IMR-90 (cell line): ENCODE data around the gene CPD. TPM values are rescaled to one million over a fixed set of nuclear protein-coding genes. Genes with fewer than 3 reads are reported as not detected.

Source experiments
- ATAC-seq: fragments of 200-7000 bp; cut with Tn5 transposase; 2 replicates; pipeline ENCODE4 v1.9.1; 2020; ENCODE audit warnings: low read depth, mild to moderate bottlenecking, moderate library complexity
- BruUV-seq: library from RNA; stranded (reverse); fragments of 400-500 nt; replicated peaks from 2 replicates; lab custom pipeline; 2021; lab: Mats Ljungman, UMichigan
- CTCF ChIA-PET: fragments of 300-600 bp; formaldehyde crosslinking; extraction: SDS; loops from one replicate; lab custom pipeline; 2021; ENCODE audit warnings: antibody characterized with exemption; lab: Yijun Ruan, JAX
- POLR2A ChIA-PET: fragments of 300-600 bp; sonication (Branson Sonifier 250); formaldehyde crosslinking; loops from one replicate; lab custom pipeline; 2022; ENCODE audit warnings: antibody characterized with exemption; ENCODE audit not compliant: unreplicated experiment; lab: Charles Lee
- DNase-seq: peaks from one replicate; pipeline ENCODE4 v3.0.0; 2013
- H2AFZ ChIP-seq: replicated peaks from 2 replicates; pipeline ENCODE3; 2013; ENCODE audit warnings: low read length, mild to moderate bottlenecking; ENCODE audit not compliant: poor library complexity
- H2AK5ac ChIP-seq: 2 replicates; pipeline ENCODE4 v1.6.1; 2013; ENCODE audit warnings: low read depth, low read length, inconsistent platforms
- H2AK9ac ChIP-seq: replicated peaks from 2 replicates; pipeline ENCODE3; 2013; ENCODE audit warnings: mild to moderate bottlenecking, low read depth, low read length, moderate library complexity; ENCODE audit not compliant: poor library complexity
- H2BK120ac ChIP-seq: 2 replicates; pipeline ENCODE4 v1.6.1; 2013; ENCODE audit warnings: low read depth, low read length, inconsistent platforms
- H2BK15ac ChIP-seq: 3 replicates; pipeline ENCODE4 v1.6.1; 2013; ENCODE audit warnings: low read depth, low read length, inconsistent platforms
- H2BK20ac ChIP-seq: 2 replicates; pipeline ENCODE4 v1.6.1; 2013; ENCODE audit warnings: low read depth, mild to moderate bottlenecking, inconsistent platforms, low read length, moderate library complexity
- H2BK5ac ChIP-seq: 2 replicates; pipeline ENCODE4 v1.6.1; 2013; ENCODE audit warnings: mild to moderate bottlenecking, low read depth, low read length, inconsistent platforms; ENCODE audit not compliant: poor library complexity, severe bottlenecking
- H3K14ac ChIP-seq: replicated peaks from 2 replicates; pipeline ENCODE4 v1.6.1; 2013; ENCODE audit warnings: low read depth, low read length, inconsistent platforms
- H3K18ac ChIP-seq: 2 replicates; pipeline ENCODE4 v1.6.1; 2013; ENCODE audit warnings: low read depth, low read length, control low read depth
- H3K23ac ChIP-seq: 2 replicates; pipeline ENCODE4 v1.6.1; 2013; ENCODE audit warnings: low read depth, low read length, inconsistent platforms
- H3K27ac ChIP-seq: 2 replicates; pipeline ENCODE4 v1.5.1; 2013; ENCODE audit warnings: mild to moderate bottlenecking, control low read depth, low read length; ENCODE audit not compliant: insufficient read depth
- H3K27me3 ChIP-seq: 2 replicates; pipeline ENCODE4 v1.6.1; 2013; ENCODE audit warnings: low read length; ENCODE audit not compliant: control insufficient read depth, insufficient read depth
- H3K36me3 ChIP-seq: 2 replicates; pipeline ENCODE4 v1.6.1; 2013; ENCODE audit warnings: low read length, mixed read lengths; ENCODE audit not compliant: control insufficient read depth, insufficient read depth
- H3K4ac ChIP-seq: 2 replicates; pipeline ENCODE4 v1.6.1; 2013; ENCODE audit warnings: low read depth, low read length, inconsistent platforms
- H3K4me1 ChIP-seq: 2 replicates; pipeline ENCODE4 v1.6.1; 2013; ENCODE audit warnings: low read length, mixed read lengths; ENCODE audit not compliant: control insufficient read depth, insufficient read depth
- H3K4me2 ChIP-seq: 2 replicates; pipeline ENCODE4 v1.6.1; 2013; ENCODE audit warnings: low read depth, mild to moderate bottlenecking, control low read depth, low read length, moderate library complexity
- H3K4me3 ChIP-seq: 2 replicates; pipeline ENCODE4 v1.5.1; 2013; ENCODE audit warnings: low read depth, mild to moderate bottlenecking, control low read depth, low read length, moderate library complexity; ENCODE audit not compliant: insufficient read depth
- H3K56ac ChIP-seq: 2 replicates; pipeline ENCODE4 v1.6.1; 2013; ENCODE audit warnings: low read length, inconsistent platforms; ENCODE audit not compliant: insufficient read depth; ENCODE audit errors: extremely low read depth
- H3K79me1 ChIP-seq, 2 experiments: 2 replicates each; pipeline ENCODE4 v1.6.1; 2013; ENCODE audit warnings: low read length in 2 of 2, inconsistent platforms in 1 of 2, low read depth in 1 of 2
- H3K9ac ChIP-seq: 2 replicates; pipeline ENCODE4 v1.6.1; 2013; ENCODE audit warnings: low read depth, low read length, control low read depth
- H3K9me1 ChIP-seq: 2 replicates; pipeline ENCODE4 v1.6.1; 2013; ENCODE audit warnings: low read length, inconsistent platforms; ENCODE audit not compliant: insufficient read depth
- H3K9me3 ChIP-seq: 2 replicates; pipeline ENCODE4 v1.6.1; 2013; ENCODE audit warnings: low read length; ENCODE audit not compliant: control insufficient read depth, insufficient read depth
- H4K20me1 ChIP-seq: 2 replicates; pipeline ENCODE4 v1.6.1; 2013; ENCODE audit warnings: low read length, inconsistent platforms; ENCODE audit not compliant: insufficient read depth
- H4K5ac ChIP-seq: 2 replicates; pipeline ENCODE4 v1.6.1; 2013; ENCODE audit warnings: mild to moderate bottlenecking, low read depth, low read length, control low read depth
- H4K8ac ChIP-seq, 2 experiments: 2 replicates each; pipeline ENCODE4 v1.6.1; 2013; ENCODE audit warnings: low read depth in 2 of 2, low read length in 2 of 2, control low read depth in 1 of 2, inconsistent platforms in 1 of 2
- H4K91ac ChIP-seq: 2 replicates; pipeline ENCODE4 v1.6.1; 2013; ENCODE audit warnings: low read depth, low read length, inconsistent platforms; ENCODE audit not compliant: insufficient read depth
- BHLHE40 ChIP-seq: fragments of 150-350 bp; IDR thresholded peaks from 2 replicates; pipeline ENCODE4 v1.6.1; 2016; ENCODE audit warnings: mild to moderate bottlenecking, low read depth, low read length
- CEBPB ChIP-seq: IDR thresholded peaks from 2 replicates; pipeline ENCODE4 v1.6.1; 2012; ENCODE audit warnings: low read depth, low read length, improper control_type of control experiment
- CHD1 ChIP-seq: IDR thresholded peaks from 2 replicates; pipeline ENCODE4 v1.6.1; 2012; ENCODE audit warnings: low read depth, low read length, improper control_type of control experiment
- CTCF ChIP-seq: conservative IDR thresholded peaks from 2 replicates; pipeline ENCODE4 v1.5.1; 2012; ENCODE audit warnings: mild to moderate bottlenecking, low read depth, low read length, improper control_type of control experiment
- ELK1 ChIP-seq: fragments of 150-350 bp; IDR thresholded peaks from 2 replicates; pipeline ENCODE4 v1.6.1; 2016; ENCODE audit warnings: low read depth, mild to moderate bottlenecking, low read length, moderate library complexity, borderline replicate concordance
- FOS ChIP-seq: fragments of 150-350 bp; IDR thresholded peaks from 2 replicates; pipeline ENCODE4 v1.6.1; 2016; ENCODE audit warnings: low read depth, low read length
- MAZ ChIP-seq: IDR thresholded peaks from 2 replicates; pipeline ENCODE4 v1.6.1; 2012; ENCODE audit warnings: low read depth, mild to moderate bottlenecking, low read length, improper control_type of control experiment, moderate library complexity, borderline replicate concordance
- POLR2A ChIP-seq: IDR thresholded peaks from 2 replicates; pipeline ENCODE4 v1.6.1; 2012; ENCODE audit warnings: mild to moderate bottlenecking, low read depth, low read length
- SMC3 ChIP-seq: fragments of 150-350 bp; IDR thresholded peaks from 2 replicates; pipeline ENCODE4 v1.6.1; 2016; ENCODE audit warnings: low read depth, mild to moderate bottlenecking, antibody characterized with exemption, low read length, moderate library complexity
- USF2 ChIP-seq: fragments of 150-350 bp; IDR thresholded peaks from 2 replicates; pipeline ENCODE4 v1.6.1; 2017; ENCODE audit warnings: mild to moderate bottlenecking, antibody characterized with exemption, low read length, low read depth
- WGBS, 2 experiments: methylation state at CpG; one replicate each; pipeline versions ENCODE4 v1.1.5 to v1.1.7; 2013; ENCODE audit warnings: missing lambda C conversion rate in 2 of 2; ENCODE audit not compliant: insufficient read length in 1 of 2; ENCODE audit errors: extremely low coverage in 2 of 2; 5-methylcytosine and 5-hydroxymethylcytosine counted together
- dilution Hi-C: fragments of 300-500 bp; cut with HindIII; formaldehyde crosslinking; loops from one replicate; pipeline ENCODE4 v1.14.3; 2018; ENCODE audit warnings: low sequenced_read_pairs; ENCODE audit not compliant: unreplicated experiment
- in situ Hi-C: fragments of 300-500 bp; cut with MboI; formaldehyde crosslinking; loops from 3 replicates; pipeline ENCODE4 v1.14.3; 2019; ENCODE audit warnings: low sequenced_read_pairs, inconsistent platforms, mixed read lengths
- intact Hi-C: fragments of 100-400 bp; cut with micrococcal nuclease; formaldehyde crosslinking; loops from 2 replicates; pipeline ENCODE4 v1.10.0; 2022
- polyA plus RNA-seq, 3 experiments: library from polyadenylated mRNA; depleted of rRNA; stranded (reverse); fragments of >200 nt; gene quantifications; 2 replicates each; pipeline ENCODE4 v1.2.3, GENCODE V29; 2012; ENCODE audit warnings: low replicate concordance in 1 of 3
- total RNA-seq: library from RNA; depleted of rRNA; stranded (reverse); fragments of >200 nt; gene quantifications from 2 replicates; pipeline ENCODE4 v1.2.3, GENCODE V29; 2012

The CPD gene
- total and polyA plus RNA-seq, 2 of the 4 experiments (the other 2 are of a cell fraction), result 23.4 to 94.5 TPM

DNA sequence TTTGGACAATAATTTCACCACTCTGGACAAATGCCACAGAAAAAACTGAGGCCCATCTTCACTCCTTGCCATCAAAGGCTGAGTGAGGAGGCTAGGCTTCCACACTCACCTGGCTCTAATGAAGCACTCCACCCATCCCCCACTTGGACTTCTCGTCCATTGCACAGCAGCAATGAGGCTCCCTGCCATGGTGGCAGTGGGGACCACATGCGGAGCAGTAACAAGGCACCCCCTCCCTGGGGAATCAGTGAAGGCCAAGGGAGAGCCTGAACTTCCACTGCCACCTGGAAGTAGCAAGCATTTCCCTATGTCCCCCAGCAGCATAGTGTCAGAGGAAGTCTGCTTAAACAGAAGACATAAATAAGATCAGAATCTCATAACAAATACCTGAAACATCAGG is 96.5 kb downstream of the CPD start:
- no CpG with 5 or more reads among the region's 2 CpGs for WGBS, 2 experiments
- Histone ChIP-seq H4K5ac (no peak overlapping the region), H3K14ac (no peak overlapping the region), H2BK5ac (no peak overlapping the region), H2AK9ac (no peak overlapping the region), H2AK5ac (no peak overlapping the region), H3K23ac (no peak overlapping the region), H3K79me1 (peaks cover 5 to 18% of the 10 kb centered on the region in 2 experiments; a peak in 3 of 4 replicates), H3K9me3 (no peaks in the 10 kb centered on the region), H2BK15ac (no peak overlapping the region), H3K27ac (no peak overlapping the region), H2AFZ (no peak overlapping the region), H3K18ac (no peak overlapping the region), H4K91ac (no peak overlapping the region), H3K27me3 (no peaks in the 10 kb centered on the region), H3K4me3 (no peak overlapping the region), H3K9ac (no peak overlapping the region), H3K9me1 (0 out of 2 replicates have a peak, but pooled peaks cover 3% of the 10 kb centered on the region), H4K20me1 (no peaks in the 10 kb centered on the region), H4K8ac (no peak overlapping the region), H3K36me3 (peaks cover 2% of the 10 kb centered on the region; the same call in 1 of the 2 replicates), H2BK120ac (no peak overlapping the region), H3K4ac (no peak overlapping the region), H3K4me2 (no peak overlapping the region), H2BK20ac (no peak overlapping the region), H3K56ac (no peak overlapping the region), H3K4me1 (peaks cover 2% of the 10 kb centered on the region)
- DNase-seq (no peak), ATAC-seq (no peak)
- dilution Hi-C loops (no loop called here), intact Hi-C loops (loop anchor here (5.0 to 10.0 kb wide), 2 partner anchors 133 to 350 kb away; no protein-coding TSS in a partner anchor), in situ Hi-C loops (loop anchor here (5.0 kb wide), 1 partner anchor 242 kb away; no protein-coding TSS in a partner anchor)
- ChIA-PET POLR2A (interaction anchor here (0.6 kb wide), 1 partner anchor 13 kb away, joined by 4 read pairs; no protein-coding TSS in a partner anchor), CTCF (no interaction called here)
- TF ChIP-seq ELK1, result no peak
- no peak for TF ChIP-seq POLR2A
- TF ChIP-seq FOS, result no peak
- TF ChIP-seq SMC3, result no peak
- no peak for TF ChIP-seq CHD1
- no peak for TF ChIP-seq USF2
- no peak for TF ChIP-seq BHLHE40
- no peak for TF ChIP-seq CTCF
- no peak for TF ChIP-seq CEBPB
- no peak for TF ChIP-seq MAZ
- BruUV-seq, result no TSS peak
